ENCODE data around the gene PLCB2.

PLCB2 gene

DNA sequence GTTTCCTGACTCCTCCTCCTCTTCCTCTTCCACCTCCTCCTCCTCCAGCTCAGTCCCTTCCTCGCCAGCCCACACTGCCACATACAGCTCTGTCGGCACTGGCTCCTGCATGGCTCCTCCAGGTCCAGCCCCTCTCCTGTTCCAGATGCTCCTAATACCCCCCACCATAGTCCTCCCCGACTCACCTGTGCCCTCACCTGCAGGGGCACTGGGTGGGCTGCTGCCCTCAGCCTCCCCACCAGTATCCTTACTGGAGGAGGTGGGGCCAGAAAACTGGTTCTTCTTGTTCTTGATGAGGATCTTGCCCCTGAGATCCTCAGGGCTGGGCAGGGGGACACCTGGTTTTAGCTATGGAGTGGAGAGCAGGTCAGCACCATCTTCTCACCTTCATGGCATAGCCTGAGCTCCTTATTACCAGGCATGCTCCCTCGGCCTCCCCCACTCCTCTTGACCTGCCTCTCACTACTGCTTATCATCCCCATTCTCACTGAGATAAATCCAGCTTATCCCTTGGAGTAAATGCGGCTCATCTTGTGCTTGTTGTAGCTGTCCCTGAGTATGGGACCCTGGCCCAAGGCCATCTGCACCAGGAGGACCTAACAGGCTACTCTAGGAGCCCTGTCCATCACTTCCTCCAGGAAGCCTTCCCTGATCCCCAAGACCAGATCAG, 11.0 kb downstream of the PLCB2 start:
- H3K36me3 ChIP-seq (ENCODE audit: insufficient read depth, low read length): no peaks in the 10 kb centered on the region
- peaks cover 12% of the 10 kb centered on the region for H3K4me1 ChIP-seq (ENCODE audit: insufficient read depth, low read length)
- H3K9ac ChIP-seq (ENCODE audit: low read length): no peak overlapping the region
- H3K27ac ChIP-seq (ENCODE audit: low read depth, low read length): no peak overlapping the region
- H3K27me3 ChIP-seq (ENCODE audit: control insufficient read depth in 1 of 2, insufficient read depth in 2 of 2, low read length in 2 of 2): no peaks in the 10 kb centered on the region
- no peaks in the 10 kb centered on the region for H3K9me3 ChIP-seq (ENCODE audit: low read length)
- no peak overlapping the region for H3K4me3 ChIP-seq (ENCODE audit: low read depth in 1 of 2, low read length in 2 of 2)

DNA sequence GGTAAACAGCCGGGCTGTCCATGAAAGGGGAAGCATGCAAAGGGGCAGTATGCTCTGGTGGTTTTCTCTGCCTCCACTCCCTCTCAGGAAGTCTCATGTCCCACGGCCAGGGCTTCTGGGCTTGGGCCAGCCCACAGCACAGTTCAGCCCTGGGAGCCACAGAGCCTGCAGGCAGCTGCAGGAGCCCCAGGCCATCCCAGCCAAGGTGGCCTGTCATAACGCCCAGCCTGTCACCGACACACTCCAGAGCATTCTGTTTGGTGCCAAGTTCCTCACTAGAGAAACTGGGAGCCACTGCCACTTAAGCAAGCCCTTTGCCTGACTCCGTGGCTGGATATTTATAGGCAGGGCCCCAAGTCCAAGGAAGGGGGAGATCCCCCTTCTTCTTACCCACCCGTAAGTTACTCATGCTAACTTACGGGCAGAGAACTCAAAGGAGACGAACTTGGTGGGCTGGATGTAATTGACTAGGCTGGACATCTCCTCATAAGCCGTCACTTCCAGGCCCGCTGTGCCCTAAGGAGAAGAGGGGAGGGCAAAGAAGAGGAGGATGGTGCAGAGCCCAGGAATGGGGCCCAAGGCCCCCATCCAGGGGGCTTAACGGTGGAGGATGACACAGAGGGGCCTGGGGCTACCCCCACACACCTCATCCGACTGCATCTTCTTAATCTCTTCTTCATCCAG, 11.7 kb downstream of the PLCB2 start:
- H3K4me3 ChIP-seq (ENCODE audit: low read depth in 1 of 2, low read length in 2 of 2): no peak overlapping the region
- no peaks in the 10 kb centered on the region for H3K36me3 ChIP-seq (ENCODE audit: insufficient read depth, low read length)
- peaks cover 12% of the 10 kb centered on the region for H3K4me1 ChIP-seq (ENCODE audit: insufficient read depth, low read length)
- H3K9ac ChIP-seq (ENCODE audit: low read length): no peak overlapping the region
- H3K9me3 ChIP-seq (ENCODE audit: low read length): no peaks in the 10 kb centered on the region
- H3K27ac ChIP-seq (ENCODE audit: low read depth, low read length): no peak overlapping the region
- no peaks in the 10 kb centered on the region for H3K27me3 ChIP-seq (ENCODE audit: control insufficient read depth in 1 of 2, insufficient read depth in 2 of 2, low read length in 2 of 2)

DNA sequence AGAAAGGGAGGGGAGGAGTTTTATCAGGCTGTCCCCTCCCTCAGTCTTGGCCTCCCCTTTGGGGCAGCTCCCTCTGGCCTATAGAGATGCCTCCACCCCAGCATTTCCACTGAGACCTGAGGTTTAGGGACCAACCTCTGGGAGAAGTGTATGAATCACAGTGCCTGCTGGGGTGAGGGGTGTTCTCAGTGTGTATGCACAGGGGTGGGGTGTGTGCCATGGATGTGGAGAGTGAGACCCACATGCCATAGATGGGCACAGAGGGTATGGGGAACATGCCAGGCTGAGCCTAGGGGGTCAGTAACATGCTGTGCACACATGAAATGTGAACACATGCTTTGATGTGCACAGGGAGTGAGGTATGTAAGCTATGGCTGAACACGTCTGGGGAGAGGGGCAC, 12.4 kb downstream of the PLCB2 start:
- Histone ChIP-seq H3K9ac (ENCODE audit: low read length) (no peak overlapping the region), H3K9me3 (ENCODE audit: low read length) (no peaks in the 10 kb centered on the region), H3K4me3 (ENCODE audit: low read depth in 1 of 2, low read length in 2 of 2) (no peak overlapping the region), H3K27ac (ENCODE audit: low read depth, low read length) (no peak overlapping the region), H3K27me3 (ENCODE audit: control insufficient read depth in 1 of 2, insufficient read depth in 2 of 2, low read length in 2 of 2) (no peaks in the 10 kb centered on the region), H3K4me1 (ENCODE audit: insufficient read depth, low read length) (peaks cover 12% of the 10 kb centered on the region), H3K36me3 (ENCODE audit: insufficient read depth, low read length) (no peaks in the 10 kb centered on the region)

DNA sequence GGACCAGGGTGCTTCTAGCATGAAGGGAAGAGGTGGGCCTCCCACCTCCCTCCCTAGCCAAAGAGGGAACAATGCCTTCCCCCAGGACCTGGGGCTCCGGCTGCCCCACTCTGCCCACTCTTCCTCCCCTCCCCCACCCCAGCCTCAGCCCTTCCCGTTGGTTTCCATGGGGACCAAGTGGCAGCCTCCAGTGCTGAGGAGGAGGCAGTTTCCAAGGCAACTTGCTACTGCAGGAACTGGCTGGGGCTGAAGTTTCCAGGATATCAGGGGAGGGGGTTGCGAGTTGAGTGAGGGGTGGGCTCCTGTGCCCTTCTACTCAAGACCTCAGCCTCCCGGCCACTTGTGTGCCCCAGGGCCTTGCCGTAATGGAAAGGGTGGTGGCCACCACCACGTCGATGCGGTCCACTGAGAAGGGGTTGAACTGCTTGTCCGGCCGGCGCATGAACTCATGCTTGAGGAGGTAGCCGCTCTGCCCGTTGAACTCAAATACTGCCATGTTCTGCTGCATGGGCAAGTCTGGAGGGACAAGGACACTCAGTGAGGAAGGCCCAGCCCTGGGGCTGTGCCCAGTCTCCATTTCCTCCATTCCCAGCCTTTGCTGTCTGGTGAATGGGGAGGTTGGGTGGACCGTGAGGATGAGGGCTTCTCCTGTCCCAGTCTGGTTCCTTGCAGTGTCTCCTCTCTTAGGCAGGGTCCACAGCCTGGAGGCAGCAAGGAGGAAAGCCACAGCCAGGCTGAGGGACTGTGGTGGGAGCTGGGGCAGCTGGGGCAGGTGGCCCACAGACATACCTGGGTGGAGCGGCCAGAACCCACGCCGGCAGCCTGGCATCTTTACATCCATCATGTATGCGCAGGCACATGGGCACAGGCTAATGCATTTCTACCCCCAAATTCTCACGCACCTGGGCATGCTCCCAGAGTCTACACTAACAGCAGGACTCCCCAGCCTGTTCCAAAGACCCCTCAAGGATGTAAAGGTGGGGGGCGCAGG, 13.5 kb downstream of the PLCB2 start:
- Histone ChIP-seq H3K27ac (ENCODE audit: low read depth, low read length) (no peak overlapping the region), H3K4me1 (ENCODE audit: insufficient read depth, low read length) (peaks cover 12% of the 10 kb centered on the region), H3K36me3 (ENCODE audit: insufficient read depth, low read length) (no peaks in the 10 kb centered on the region), H3K4me3 (ENCODE audit: low read depth in 1 of 2, low read length in 2 of 2) (no peak overlapping the region), H3K27me3 (ENCODE audit: control insufficient read depth in 1 of 2, insufficient read depth in 2 of 2, low read length in 2 of 2) (no peaks in the 10 kb centered on the region), H3K9ac (ENCODE audit: low read length) (no peak overlapping the region), H3K9me3 (ENCODE audit: low read length) (no peaks in the 10 kb centered on the region)

DNA sequence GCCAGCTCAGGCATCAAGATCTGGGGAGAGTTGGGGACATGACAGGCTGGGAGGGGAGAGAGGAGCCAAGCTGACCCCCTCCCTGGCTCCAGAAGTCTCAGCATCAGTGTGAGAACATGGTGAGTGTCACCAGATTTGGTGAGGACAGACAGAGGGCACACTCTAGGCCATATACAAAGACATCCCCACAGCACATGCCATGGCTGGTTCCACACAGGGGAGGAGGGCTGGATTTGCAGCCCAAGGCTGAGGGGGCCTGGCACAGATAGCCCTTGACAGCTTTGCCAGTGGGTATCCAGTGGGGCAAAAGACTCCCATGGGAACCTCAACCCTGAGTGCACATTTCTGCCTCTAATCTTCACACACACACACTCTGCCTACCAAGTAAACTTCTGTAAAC, 14.7 kb downstream of the PLCB2 start:
- Histone ChIP-seq H3K27me3 (ENCODE audit: control insufficient read depth in 1 of 2, insufficient read depth in 2 of 2, low read length in 2 of 2) (no peaks in the 10 kb centered on the region), H3K27ac (ENCODE audit: low read depth, low read length) (no peak overlapping the region), H3K9ac (ENCODE audit: low read length) (no peak overlapping the region), H3K9me3 (ENCODE audit: low read length) (no peaks in the 10 kb centered on the region), H3K4me3 (ENCODE audit: low read depth in 1 of 2, low read length in 2 of 2) (no peak overlapping the region), H3K36me3 (ENCODE audit: insufficient read depth, low read length) (no peaks in the 10 kb centered on the region), H3K4me1 (ENCODE audit: insufficient read depth, low read length) (peaks cover 12% of the 10 kb centered on the region)

DNA sequence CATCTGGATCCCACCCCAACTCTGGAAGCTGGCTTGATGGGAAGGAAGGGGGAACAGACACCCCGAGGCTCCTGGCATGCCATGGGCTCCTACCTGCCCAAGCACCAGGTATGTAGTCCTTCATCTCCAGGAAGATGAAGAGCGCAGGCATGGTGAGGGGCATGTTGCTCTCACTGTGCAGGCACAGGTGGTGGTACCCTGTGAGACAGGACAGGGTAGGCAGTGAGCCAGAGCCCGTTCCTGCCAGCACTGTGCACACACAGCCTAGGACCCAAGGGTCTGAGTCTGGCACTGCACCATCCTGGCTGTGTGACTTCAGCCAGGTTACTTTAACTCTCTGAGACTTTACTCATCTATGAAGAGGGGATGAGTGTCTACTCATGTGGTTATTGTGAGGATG, 15.5 kb downstream of the PLCB2 start:
- no peaks in the 10 kb centered on the region for H3K36me3 ChIP-seq (ENCODE audit: insufficient read depth, low read length)
- no peaks in the 10 kb centered on the region for H3K9me3 ChIP-seq (ENCODE audit: low read length)
- H3K4me1 ChIP-seq (ENCODE audit: insufficient read depth, low read length): peaks cover 12% of the 10 kb centered on the region
- no peak overlapping the region for H3K9ac ChIP-seq (ENCODE audit: low read length)
- H3K27me3 ChIP-seq (ENCODE audit: control insufficient read depth in 1 of 2, insufficient read depth in 2 of 2, low read length in 2 of 2): no peaks in the 10 kb centered on the region
- no peak overlapping the region for H3K4me3 ChIP-seq (ENCODE audit: low read depth in 1 of 2, low read length in 2 of 2)
- H3K27ac ChIP-seq (ENCODE audit: low read depth, low read length): no peak overlapping the region

DNA sequence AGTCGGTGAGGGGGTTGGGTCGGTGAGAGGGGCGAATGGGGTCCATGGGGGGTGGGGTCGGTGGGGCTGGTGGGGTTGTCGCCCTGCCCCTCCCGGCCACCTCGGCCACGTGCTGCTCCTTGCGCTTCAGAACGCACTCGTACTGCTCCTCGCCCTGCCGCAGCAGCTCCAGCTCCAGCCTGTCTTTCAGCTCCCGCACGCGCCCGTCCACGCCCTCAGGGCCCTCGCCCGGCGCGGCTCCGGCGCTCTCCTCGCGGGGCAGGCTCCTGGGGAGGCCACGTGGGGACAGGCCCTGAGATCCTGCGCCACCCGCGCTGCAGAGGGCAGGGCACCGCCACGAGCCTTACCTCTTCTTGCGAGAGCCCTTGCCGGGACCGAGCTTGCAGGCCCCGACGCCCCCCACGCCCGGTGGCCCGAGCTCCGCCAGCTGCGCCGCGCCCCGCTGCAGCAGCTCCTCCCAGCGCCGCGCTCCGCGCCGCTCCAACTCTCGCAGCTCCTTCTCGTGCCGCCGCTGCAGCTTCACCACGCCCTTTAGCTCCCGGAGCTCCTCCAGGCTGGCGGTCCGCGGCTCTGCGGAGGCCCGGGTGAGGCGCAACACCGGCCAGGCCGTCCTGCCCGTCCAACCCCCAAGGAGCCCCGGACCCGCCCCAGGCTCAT, 16.7 kb downstream of the PLCB2 start:
- Histone ChIP-seq H3K27me3 (ENCODE audit: control insufficient read depth in 1 of 2, insufficient read depth in 2 of 2, low read length in 2 of 2) (no peaks in the 10 kb centered on the region), H3K27ac (ENCODE audit: low read depth, low read length) (no peak overlapping the region), H3K36me3 (ENCODE audit: insufficient read depth, low read length) (no peaks in the 10 kb centered on the region), H3K4me1 (ENCODE audit: insufficient read depth, low read length) (peaks cover 6% of the 10 kb centered on the region), H3K9ac (ENCODE audit: low read length) (no peak overlapping the region), H3K4me3 (ENCODE audit: low read depth in 1 of 2, low read length in 2 of 2) (peak overlapping the region; percentile 22 to 50), H3K9me3 (ENCODE audit: low read length) (no peaks in the 10 kb centered on the region)

DNA sequence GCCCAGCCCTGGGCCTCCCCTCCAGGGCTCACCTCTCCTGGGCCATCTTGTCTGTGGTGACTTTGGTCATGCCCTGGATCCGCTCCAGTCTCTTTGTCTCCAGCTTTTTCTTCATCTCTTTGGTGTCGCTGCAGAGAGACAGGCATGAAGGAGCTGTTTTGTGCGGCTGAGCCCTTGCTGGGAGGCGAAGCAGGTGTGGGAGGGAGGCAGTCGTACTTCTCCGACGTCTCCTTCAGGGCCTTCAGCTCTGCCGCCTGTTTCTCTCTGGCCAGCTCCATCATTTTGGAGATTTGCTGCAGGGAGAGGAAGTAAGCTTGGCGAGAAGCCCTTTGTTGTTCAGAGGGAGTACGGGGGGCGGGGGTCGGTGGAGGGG, 17.2 kb downstream of the PLCB2 start:
- no peaks in the 10 kb centered on the region for H3K27me3 ChIP-seq (ENCODE audit: control insufficient read depth in 1 of 2, insufficient read depth in 2 of 2, low read length in 2 of 2)
- no peak overlapping the region for H3K4me3 ChIP-seq (ENCODE audit: low read depth in 1 of 2, low read length in 2 of 2)
- H3K27ac ChIP-seq (ENCODE audit: low read depth, low read length): no peak overlapping the region
- H3K36me3 ChIP-seq (ENCODE audit: insufficient read depth, low read length): no peaks in the 10 kb centered on the region
- no peak overlapping the region for H3K9ac ChIP-seq (ENCODE audit: low read length)
- H3K4me1 ChIP-seq (ENCODE audit: insufficient read depth, low read length): peaks cover 5% of the 10 kb centered on the region
- H3K9me3 ChIP-seq (ENCODE audit: low read length): no peaks in the 10 kb centered on the region

DNA sequence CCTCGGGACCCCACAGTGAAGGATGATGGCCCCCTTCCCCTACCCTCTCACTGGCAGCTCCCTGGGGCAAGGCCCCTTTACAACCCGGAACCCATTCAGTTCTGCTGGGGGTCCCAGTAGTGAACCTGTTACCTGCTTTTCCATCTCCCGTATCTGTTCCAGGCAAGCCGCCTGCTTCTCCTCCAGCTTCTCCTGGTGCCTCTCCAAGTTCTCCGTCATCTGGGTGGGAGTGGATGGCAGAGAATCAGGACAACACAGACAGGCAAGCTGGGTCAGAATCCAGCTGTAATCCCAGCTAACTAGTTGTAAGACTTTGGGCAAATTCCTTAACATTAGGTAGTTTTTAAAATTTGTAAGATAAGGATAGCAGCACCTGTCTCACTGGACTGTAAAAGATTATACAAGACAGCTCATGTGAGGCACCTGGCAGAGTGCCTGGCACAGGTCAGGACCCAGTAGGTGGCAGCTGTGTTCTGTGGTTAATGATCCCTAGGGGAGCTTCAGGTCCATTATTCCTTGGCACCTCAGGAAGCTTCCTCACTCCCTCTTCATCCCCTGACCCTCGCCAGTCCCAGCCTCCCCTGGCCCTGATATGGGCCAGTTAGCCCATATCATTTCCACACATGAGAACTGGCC, 18.5 kb downstream of the PLCB2 start:
- H3K9me3 ChIP-seq (ENCODE audit: low read length): no peaks in the 10 kb centered on the region
- H3K4me1 ChIP-seq (ENCODE audit: insufficient read depth, low read length): peaks cover 11% of the 10 kb centered on the region
- H3K9ac ChIP-seq (ENCODE audit: low read length): no peak overlapping the region
- no peak overlapping the region for H3K27ac ChIP-seq (ENCODE audit: low read depth, low read length)
- no peaks in the 10 kb centered on the region for H3K27me3 ChIP-seq (ENCODE audit: control insufficient read depth in 1 of 2, insufficient read depth in 2 of 2, low read length in 2 of 2)
- no peak overlapping the region for H3K4me3 ChIP-seq (ENCODE audit: low read depth in 1 of 2, low read length in 2 of 2)
- no peaks in the 10 kb centered on the region for H3K36me3 ChIP-seq (ENCODE audit: insufficient read depth, low read length)

DNA sequence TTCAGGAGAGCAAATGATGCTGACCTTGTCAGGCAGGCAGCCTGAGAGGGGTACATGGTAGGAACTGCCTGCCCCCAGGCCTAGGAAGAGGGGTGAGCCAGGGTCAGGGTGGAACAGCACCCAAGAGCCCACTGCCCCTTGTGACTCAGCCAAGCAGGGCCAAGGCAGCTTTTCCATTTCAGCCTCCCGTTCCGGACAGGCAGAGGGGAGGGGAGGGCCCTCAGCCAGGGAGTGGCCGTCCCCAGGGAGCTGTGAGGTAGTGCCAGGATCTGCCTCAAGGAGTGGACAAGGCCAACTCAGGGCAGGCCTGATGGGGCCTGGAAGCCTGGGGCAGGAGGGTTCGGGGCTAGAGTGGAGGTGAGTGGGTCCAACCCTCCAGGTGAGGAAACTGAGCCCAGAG, 19.8 kb downstream of the PLCB2 start:
- H3K27me3 ChIP-seq (ENCODE audit: control insufficient read depth in 1 of 2, insufficient read depth in 2 of 2, low read length in 2 of 2): peaks cover 0 to 11% of the 10 kb centered on the region in 2 donors
- no peaks in the 10 kb centered on the region for H3K9me3 ChIP-seq (ENCODE audit: low read length)
- H3K4me1 ChIP-seq (ENCODE audit: insufficient read depth, low read length): peaks cover 11% of the 10 kb centered on the region
- H3K36me3 ChIP-seq (ENCODE audit: insufficient read depth, low read length): no peaks in the 10 kb centered on the region
- no peak overlapping the region for H3K27ac ChIP-seq (ENCODE audit: low read depth, low read length)
- no peak overlapping the region for H3K4me3 ChIP-seq (ENCODE audit: low read depth in 1 of 2, low read length in 2 of 2)
- no peak overlapping the region for H3K9ac ChIP-seq (ENCODE audit: low read length)

DNA sequence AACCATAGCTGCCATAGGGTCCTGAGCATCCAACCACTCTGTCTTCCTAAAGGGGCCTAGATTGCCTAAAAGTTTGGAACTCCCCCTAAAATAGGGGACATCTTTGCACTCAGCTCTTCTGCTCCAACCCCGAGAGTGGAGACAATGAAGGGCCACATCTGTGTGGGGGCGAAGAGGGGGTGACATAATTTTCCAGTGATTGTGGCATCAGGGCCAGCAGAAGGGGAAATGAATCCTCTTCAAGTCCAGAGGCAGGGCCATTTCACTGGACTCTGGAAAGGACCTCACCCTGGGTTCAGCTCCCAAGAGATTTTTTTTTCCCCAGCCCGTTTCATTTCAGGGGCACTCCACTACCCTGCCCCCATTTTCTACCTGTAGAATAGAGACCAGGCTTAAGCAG, 20.2 kb downstream of the PLCB2 start:
- Histone ChIP-seq H3K4me1 (ENCODE audit: insufficient read depth, low read length) (peaks cover 11% of the 10 kb centered on the region), H3K9ac (ENCODE audit: low read length) (no peak overlapping the region), H3K27ac (ENCODE audit: low read depth, low read length) (no peak overlapping the region), H3K27me3 (ENCODE audit: control insufficient read depth in 1 of 2, insufficient read depth in 2 of 2, low read length in 2 of 2) (peaks cover 0 to 16% of the 10 kb centered on the region in 2 donors), H3K36me3 (ENCODE audit: insufficient read depth, low read length) (no peaks in the 10 kb centered on the region), H3K4me3 (ENCODE audit: low read depth in 1 of 2, low read length in 2 of 2) (no peak overlapping the region), H3K9me3 (ENCODE audit: low read length) (no peaks in the 10 kb centered on the region)
